HG03432 (cell line): ENCODE measurements around the gene MAN2A1.
"Not testable (repeated sequence)": the region's sequence is repeated elsewhere in the genome, so short reads cannot be mapped to it uniquely, and the experiment has no call there.

Experiments used
- ATAC-seq: cut with Tn5 transposase; IDR thresholded peaks from one replicate; pipeline ENCODE4 v1.9.1; 2021; ENCODE audit warnings: mild to moderate bottlenecking, moderate library complexity; ENCODE audit not compliant: unreplicated experiment

Gene MAN2A1

GRCh38 chr5:109857405-109858031 lies 167.8 kb downstream of the MAN2A1 start:
- no peak for ATAC-seq

GRCh38 chr5:109859537-109859936 lies 169.8 kb downstream of the MAN2A1 start:
- ATAC-seq: no peak

DNA sequence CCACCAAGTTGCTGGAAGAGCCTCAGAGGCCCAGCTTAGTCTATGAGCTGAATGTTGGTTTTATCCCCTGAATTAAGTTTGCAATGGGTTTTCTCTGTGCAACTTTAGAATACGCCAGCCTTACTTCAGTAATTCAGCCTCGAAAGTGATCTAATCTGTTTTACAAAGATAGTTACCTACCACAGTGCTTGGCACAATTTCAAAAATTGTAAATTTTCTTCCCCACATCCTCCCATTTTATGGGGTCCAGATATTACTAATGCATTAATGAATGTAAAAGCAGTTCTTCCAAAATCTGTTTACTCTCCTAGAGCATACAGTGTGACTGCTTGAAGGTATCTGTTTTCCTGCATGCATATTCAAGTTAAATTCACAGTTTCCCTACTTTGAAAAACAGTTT lies 172.6 kb downstream of the MAN2A1 start:
- no peak for ATAC-seq

DNA sequence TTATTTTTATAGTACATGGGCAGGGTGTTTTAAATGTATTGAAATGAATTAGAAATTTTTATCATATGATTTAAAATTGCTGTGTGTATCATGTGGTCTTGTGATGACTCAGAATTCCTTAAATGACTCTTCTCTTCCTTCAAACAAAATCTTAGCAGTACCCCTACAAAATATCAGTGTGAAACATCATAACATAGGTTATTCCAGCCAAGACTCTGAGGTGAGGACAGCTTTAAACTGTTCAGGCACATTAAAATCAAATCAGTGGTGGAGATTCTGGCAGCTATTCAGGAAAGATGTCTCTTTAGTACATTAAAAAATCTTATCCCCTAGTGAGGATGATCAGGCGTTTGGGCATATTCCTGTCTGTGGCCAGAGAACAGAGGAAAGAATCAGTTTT lies 174.0 kb downstream of the MAN2A1 start:
- ATAC-seq: no peak

- peak; percentile 54 for ATAC-seq
Measured at GRCh38 chr5:109865637-109866036, 175.9 kb downstream of the MAN2A1 start.

GRCh38 chr5:109866051-109866450 lies 176.3 kb downstream of the MAN2A1 start:
- ATAC-seq: no peak

DNA sequence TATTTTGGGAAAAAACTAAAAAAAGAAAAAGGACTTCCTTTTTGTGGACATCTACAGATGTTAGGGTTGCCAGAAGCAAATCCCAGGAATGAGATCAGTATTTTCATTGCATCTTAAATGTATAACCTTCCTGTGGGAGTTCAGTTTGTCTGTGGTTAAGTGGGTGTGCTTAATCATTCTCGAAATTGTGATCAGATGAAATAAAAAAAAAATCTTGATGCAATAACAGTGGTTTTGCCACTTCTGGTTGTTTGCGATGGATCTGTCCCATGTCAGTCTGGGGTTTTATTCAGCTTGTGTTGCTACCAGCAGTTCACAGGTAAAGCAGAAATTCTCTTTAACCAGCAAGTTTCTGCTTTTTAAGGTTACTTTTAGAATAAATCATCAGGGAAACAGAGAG lies 179.0 kb downstream of the MAN2A1 start:
- no peak for ATAC-seq

- no peak for ATAC-seq
Measured at GRCh38 chr5:109873687-109874086, 184.0 kb downstream of the MAN2A1 start.

- no peak for ATAC-seq
Measured at GRCh38 chr5:109874108-109874507, 184.4 kb downstream of the MAN2A1 start.

GRCh38 chr5:109876030-109876725 lies 186.5 kb downstream of the MAN2A1 start:
- no peak for ATAC-seq

GRCh38 chr5:109876941-109877669 lies 187.4 kb downstream of the MAN2A1 start:
- no peak for ATAC-seq

DNA sequence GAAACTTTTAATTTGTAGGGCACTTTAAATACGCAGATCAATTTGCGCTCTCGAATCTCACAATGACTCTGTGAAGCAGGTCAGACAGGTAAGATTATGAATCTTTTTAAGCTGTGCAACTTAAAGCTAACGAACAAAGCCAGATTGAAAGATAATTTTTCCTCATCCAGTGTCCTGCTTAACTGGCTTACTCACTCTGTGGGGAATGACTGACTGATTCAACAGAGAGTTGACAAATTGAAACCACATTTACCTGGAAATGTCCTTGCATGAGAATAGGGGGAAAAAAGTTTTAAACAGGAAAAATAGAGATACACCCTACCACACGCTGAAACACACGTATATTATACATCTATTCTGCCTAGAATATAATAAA lies 187.9 kb downstream of the MAN2A1 start:
- ATAC-seq: no peak

- ATAC-seq: no peak
Measured at GRCh38 chr5:109878887-109879286, 189.2 kb downstream of the MAN2A1 start.

DNA sequence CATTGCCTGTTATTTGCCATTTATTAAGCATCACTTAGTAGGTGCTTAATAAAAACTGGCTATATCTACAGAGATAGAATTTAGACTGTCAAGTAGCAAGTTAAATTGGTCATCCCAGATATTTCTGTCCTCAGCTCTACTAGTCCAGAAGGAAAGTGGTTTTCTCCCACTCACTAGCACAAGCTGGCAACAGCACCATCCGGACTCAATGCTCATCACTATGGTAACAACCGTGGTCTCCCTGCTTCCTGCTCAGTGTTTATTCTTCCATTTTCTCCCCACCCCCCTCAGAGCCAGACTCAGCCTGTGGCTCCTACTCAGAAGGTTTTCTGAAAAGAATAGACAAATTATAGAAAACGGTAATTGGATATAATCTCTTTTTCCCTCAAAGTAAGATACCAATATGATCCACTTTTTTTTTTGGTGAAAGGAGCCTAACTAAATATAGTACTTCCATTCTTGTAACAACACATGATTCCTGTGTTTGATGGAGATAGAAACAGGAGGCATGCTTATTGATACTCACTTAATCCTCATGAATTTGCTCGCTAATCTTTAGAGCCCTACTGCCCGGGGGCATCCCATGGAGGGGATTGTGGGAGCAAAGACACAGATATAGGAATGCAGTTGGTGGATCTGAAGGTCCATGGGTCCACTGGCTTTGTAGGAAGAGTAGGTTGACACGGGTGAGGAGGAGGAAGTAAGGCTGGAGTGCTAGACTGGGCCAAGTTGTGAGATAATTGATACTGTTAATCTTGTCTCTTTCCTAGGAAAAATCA lies 191.4 kb downstream of the MAN2A1 start:
- no peak for ATAC-seq

DNA sequence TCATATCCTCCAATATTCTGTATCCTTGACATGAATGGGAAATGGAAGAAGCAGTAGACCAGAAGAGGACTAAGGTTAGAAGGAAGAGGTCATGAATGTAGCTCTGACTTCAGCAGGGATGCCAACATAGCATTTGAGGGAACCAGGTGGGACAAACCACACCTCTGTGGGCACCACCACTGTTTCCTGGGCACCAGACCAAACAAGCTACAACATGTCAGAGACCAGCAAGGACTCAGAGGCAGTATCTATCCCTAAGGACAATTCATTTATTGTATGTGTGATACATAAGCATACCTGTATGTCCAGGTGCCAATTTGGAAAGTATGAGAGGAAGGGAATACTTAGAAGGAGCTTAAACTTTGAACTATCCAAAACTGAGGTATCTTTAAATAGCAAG lies 192.8 kb downstream of the MAN2A1 start:
- ATAC-seq: no peak

DNA sequence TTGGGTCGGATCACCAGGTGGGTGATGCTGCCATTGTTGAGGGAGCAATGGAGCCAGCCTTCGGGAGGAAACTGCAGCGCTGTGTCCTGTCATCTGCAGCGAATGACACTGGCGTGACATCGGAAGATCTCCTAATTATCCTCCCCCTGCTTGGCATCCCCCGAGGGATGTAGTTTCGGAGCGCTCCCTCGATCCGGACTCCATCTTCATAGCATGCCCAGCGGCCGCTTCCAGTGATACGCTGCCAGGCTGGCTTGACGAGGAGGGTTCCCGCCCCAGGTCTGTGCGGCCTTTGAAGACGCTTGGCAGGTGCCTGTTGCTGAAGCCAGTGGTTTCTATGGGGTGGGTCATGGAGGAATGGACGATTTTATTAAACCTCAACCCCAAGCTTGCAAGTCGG lies 194.9 kb downstream of the MAN2A1 start:
- ATAC-seq: no peak

DNA sequence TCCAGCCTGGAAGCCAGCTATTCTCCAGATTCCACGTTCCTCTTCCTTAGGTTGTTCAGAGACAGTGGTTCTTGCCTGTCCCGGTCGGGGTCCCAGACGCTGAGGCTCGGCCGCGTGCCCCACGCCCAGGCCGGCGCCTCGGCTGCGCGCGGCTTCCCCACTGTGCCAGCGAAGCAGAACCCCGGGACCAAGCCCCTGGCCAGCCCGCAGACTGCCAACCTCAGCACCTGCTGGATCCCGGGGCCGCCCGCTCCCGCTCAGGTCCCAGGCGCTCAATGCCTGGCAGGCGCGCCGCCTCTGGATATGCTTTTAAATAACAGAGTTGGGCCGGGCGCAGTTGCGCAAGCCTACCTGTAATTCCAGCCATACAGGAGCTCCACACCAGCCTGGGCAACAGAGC lies 195.5 kb downstream of the MAN2A1 start:
- no peak for ATAC-seq

GRCh38 chr5:109888989-109889388 lies 199.3 kb downstream of the MAN2A1 start:
- ATAC-seq: no peak

GRCh38 chr5:109893271-109893670 lies 203.5 kb downstream of the MAN2A1 start:
- not testable (repeated sequence) for ATAC-seq

DNA sequence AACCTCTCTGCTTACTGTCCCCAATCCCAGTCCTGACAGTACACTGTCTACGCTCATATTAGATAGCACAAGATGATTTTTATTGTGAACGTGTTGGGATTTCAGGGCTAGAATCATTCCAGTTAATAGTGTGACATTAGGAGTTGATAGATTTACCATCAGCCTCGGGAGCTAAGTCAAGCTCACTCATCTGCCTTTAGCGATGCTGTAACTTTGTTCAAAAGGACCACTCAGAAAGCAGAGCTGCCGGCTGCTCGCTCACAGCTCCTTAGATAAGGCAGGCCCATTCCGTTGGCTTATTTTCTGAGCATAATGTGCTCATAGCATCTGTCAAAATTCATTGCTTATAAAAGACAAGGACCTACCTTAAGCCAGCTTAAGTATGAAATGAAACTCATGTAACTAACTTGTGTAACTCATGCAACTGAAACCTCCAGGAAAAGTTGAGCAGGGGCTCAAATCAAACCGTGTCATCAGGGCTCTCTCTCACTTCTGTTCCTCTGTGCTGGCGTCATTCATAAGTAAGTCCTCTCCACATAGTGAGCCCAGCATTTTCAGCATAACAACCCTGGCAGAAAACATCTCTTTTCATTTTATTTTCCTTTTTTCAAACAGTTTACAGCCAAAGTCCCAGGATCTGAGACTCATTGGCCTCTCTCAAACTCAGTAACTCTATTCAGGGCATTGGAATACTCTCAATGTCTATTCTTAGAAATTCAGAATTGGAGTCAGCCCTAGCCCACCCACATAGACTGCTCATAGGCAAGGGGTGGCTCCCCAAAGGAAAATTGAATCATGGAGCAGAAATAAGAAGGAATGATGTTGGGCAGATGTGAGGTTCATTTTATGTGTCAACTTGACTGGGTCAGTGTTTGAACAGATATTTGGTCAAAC lies 208.8 kb downstream of the MAN2A1 start:
- no peak for ATAC-seq
